GM23338 (cell line): ENCODE measurements around the gene XYLB. TPM values are rescaled to one million over a fixed set of nuclear protein-coding genes. Genes with fewer than 3 reads are reported as not detected.

Source experiments
- ATAC-seq: fragments of 200-7000 bp; cut with Tn5 transposase; 3 replicates; pipeline ENCODE4 v1.9.1; 2020
- DNase-seq: peaks from one replicate; pipeline ENCODE4 v3.0.0-alpha.2; 2015; ENCODE audit warnings: low spot score
- H2AFZ ChIP-seq: fragments of 200-600 bp; sonication (generic); 2 replicates; pipeline ENCODE4 v1.8.0; 2016; ENCODE audit warnings: antibody characterized with exemption, mild to moderate bottlenecking, moderate library complexity
- H3F3A ChIP-seq: fragments of 200-600 bp; sonication (generic); replicated peaks from 2 replicates; pipeline ENCODE4 v1.8.0; 2017; ENCODE audit warnings: antibody characterized with exemption, mixed run types, low read depth
- H3K27ac ChIP-seq: fragments of 200-600 bp; sonication (generic); 2 replicates; pipeline ENCODE4 v1.6.1; 2016; ENCODE audit warnings: low read depth
- H3K27me3 ChIP-seq: fragments of 200-600 bp; sonication (generic); 2 replicates; pipeline ENCODE4 v1.8.0; 2016; ENCODE audit warnings: mild to moderate bottlenecking, mixed run types, moderate library complexity; ENCODE audit not compliant: insufficient read depth
- H3K36me3 ChIP-seq: fragments of 200-600 bp; sonication (generic); 2 replicates; pipeline ENCODE4 v1.8.0; 2016; ENCODE audit warnings: mild to moderate bottlenecking; ENCODE audit not compliant: insufficient read depth
- H3K4me1 ChIP-seq: fragments of 200-600 bp; sonication (generic); 2 replicates; pipeline ENCODE4 v1.8.0; 2016; ENCODE audit warnings: mild to moderate bottlenecking, moderate library complexity; ENCODE audit not compliant: insufficient read depth
- H3K4me2 ChIP-seq: fragments of 200-600 bp; sonication (generic); 2 replicates; pipeline ENCODE4 v1.7.1; 2017; ENCODE audit warnings: mixed run types
- H3K4me3 ChIP-seq: fragments of 200-600 bp; sonication (generic); 2 replicates; pipeline ENCODE4 v1.6.1; 2016; ENCODE audit warnings: mixed run types
- H3K79me2 ChIP-seq: fragments of 200-600 bp; sonication (generic); replicated peaks from 2 replicates; pipeline ENCODE4 v1.8.0; 2017; ENCODE audit warnings: mild to moderate bottlenecking; ENCODE audit not compliant: insufficient read depth
- H3K9me2 ChIP-seq: fragments of 200-600 bp; sonication (generic); 2 replicates; pipeline ENCODE4 v1.8.0; 2017; ENCODE audit not compliant: insufficient read depth
- H4K20me1 ChIP-seq: fragments of 200-600 bp; sonication (generic); replicated peaks from 2 replicates; pipeline ENCODE4 v1.8.0; 2017; ENCODE audit warnings: mild to moderate bottlenecking; ENCODE audit not compliant: insufficient read depth
- H3K27ac Mint-ChIP-seq: 2 replicates; pipeline ENCODE4 v1.8.0; 2020; ENCODE audit warnings: inconsistent platforms, mild to moderate bottlenecking, moderate library complexity, mixed read lengths
- H3K27me3 Mint-ChIP-seq: 3 replicates; pipeline ENCODE4 v1.8.0; 2022; ENCODE audit warnings: low read depth, mild to moderate bottlenecking, moderate library complexity, mixed read lengths, inconsistent platforms; ENCODE audit not compliant: insufficient read depth, poor library complexity
- H3K36me3 Mint-ChIP-seq: 3 replicates; pipeline ENCODE4 v1.8.0; 2021; ENCODE audit warnings: low read depth, mild to moderate bottlenecking, inconsistent platforms, moderate library complexity, mixed read lengths
- H3K4me1 Mint-ChIP-seq: 3 replicates; pipeline ENCODE4 v1.8.0; 2020; ENCODE audit warnings: mild to moderate bottlenecking, inconsistent platforms, mixed read lengths
- H3K4me3 Mint-ChIP-seq: 3 replicates; pipeline ENCODE4 v1.8.0; 2021; ENCODE audit warnings: moderate library complexity, mild to moderate bottlenecking, inconsistent platforms, mixed read lengths
- H3K9me3 Mint-ChIP-seq: 3 replicates; pipeline ENCODE4 v1.8.0; 2020; ENCODE audit warnings: moderate library complexity, mild to moderate bottlenecking, inconsistent platforms, mixed read lengths
- CTCF ChIP-seq, 2 experiments: fragments of 200-600 bp in 1 of 2; sonication (generic) in 1 of 2; conservative IDR thresholded peaks; 2 replicates each; pipeline versions ENCODE4 v1.5.1 to v1.6.1; 2016 to 2017; ENCODE audit warnings: antibody characterized with exemption in 2 of 2, low read depth in 2 of 2, mild to moderate bottlenecking in 2 of 2, moderate library complexity in 1 of 2
- ETS1 ChIP-seq: IDR thresholded peaks from 2 replicates; pipeline ENCODE4 v1.6.1; 2016; ENCODE audit warnings: antibody characterized with exemption
- ZNF462 ChIP-seq: fragments of 250-450 bp; sonication (Bioruptor Pico); IDR thresholded peaks from 2 replicates; pipeline ENCODE4 v1.5.0; 2020; ENCODE audit warnings: mild to moderate bottlenecking, moderate library complexity
- polyA plus RNA-seq: library from polyadenylated mRNA; unstranded; fragments of >200 nt; fragmentation: Nextera tagmentation; extraction: Ambion mirVana; gene quantifications from 2 replicates; pipeline ENCODE4 v1.2.1, GENCODE V29; 2016
- total RNA-seq: library from RNA; depleted of rRNA; stranded (reverse); fragments of >200 nt; shearing (Covaris generic); gene quantifications from 2 replicates; pipeline ENCODE4 v1.2.3, GENCODE V29; 2014

The XYLB gene
- total and polyA plus RNA-seq, 2 experiments from 2014 or later = 1.6 to 3.3 TPM

- Histone ChIP-seq H3K9me2 (no peaks in the 10 kb centered on the region), H3K4me2 (no peak overlapping the region), H3K79me2 (no peaks in the 10 kb centered on the region), H3K27me3 (no peaks in the 10 kb centered on the region), H3F3A (no peaks in the 10 kb centered on the region), H3K4me3 (no peak overlapping the region), H3K36me3 (no peaks in the 10 kb centered on the region), H2AFZ (no peak overlapping the region), H3K27ac (no peak overlapping the region), H4K20me1 (no peaks in the 10 kb centered on the region), H3K4me1 (no peaks in the 10 kb centered on the region)
- TF ChIP-seq ETS1 = no peak
- TF ChIP-seq CTCF (conservative IDR thresholded peaks at IDR 0.05; ENCODE audit: low read depth in 2 of 2) = no peak
- TF ChIP-seq ZNF462 = no peak
- Mint-ChIP-seq H3K4me1 (no peaks in the 10 kb centered on the region), H3K27me3 (peaks cover 6% of the 10 kb centered on the region), H3K9me3 (peaks cover 9% of the 10 kb centered on the region; the same call in 2 of the 3 replicates), H3K4me3 (no peak overlapping the region), H3K36me3 (no peaks in the 10 kb centered on the region), H3K27ac (no peak overlapping the region)
- ATAC-seq = no peak
- DNase-seq = no peak
Measured at GRCh38 chr3:38332201-38332600, 14.4 kb upstream of the XYLB start.
